Breast epithelium (tissue), 4 donors: ENCODE measurements around the gene RPH3AL. TPM values are rescaled to one million over a fixed set of nuclear protein-coding genes. Genes with fewer than 3 reads are reported as not detected.
A peak's percentile ranks its signal among the peaks of the same experiment; 100 is the strongest.

Source experiments
- DNase-seq, 2 donors: peaks; one replicate each; pipeline ENCODE4 v3.0.0-alpha.2; 2019; ENCODE audit warnings: low spot score in 2 of 2
- H3K27ac ChIP-seq, 2 donors: fragments of 200-600 bp; sonication (generic) in 1 of 2; one replicate each; pipeline ENCODE4 v1.5.1; 2016 to 2019; ENCODE audit warnings: mild to moderate bottlenecking in 1 of 2
- H3K27me3 ChIP-seq, 2 donors: fragments of 200-600 bp; sonication (generic) in 1 of 2; one replicate each; pipeline versions ENCODE4 v1.5.1 to v1.6.0; 2017 to 2019; ENCODE audit warnings: control low read depth in 1 of 2, mild to moderate bottlenecking in 1 of 2
- H3K36me3 ChIP-seq: fragments of 200-600 bp; one replicate; pipeline ENCODE4 v1.5.1; 2019
- H3K4me1 ChIP-seq, 2 donors: fragments of 200-600 bp; sonication (generic); one replicate each; pipeline ENCODE4 v1.5.1; 2016 to 2019; ENCODE audit warnings: control low read depth in 1 of 2
- H3K4me3 ChIP-seq, 3 donors: fragments of 200-600 bp; sonication (generic); 1 replicate in 2 of 3; 2 replicates in 1 of 3; pipeline ENCODE4 v1.5.1; 2016 to 2019; ENCODE audit warnings: mild to moderate bottlenecking in 3 of 3, moderate library complexity in 2 of 3
- H3K9me3 ChIP-seq, 2 donors: fragments of 200-600 bp; sonication (generic) in 1 of 2; one replicate each; pipeline ENCODE4 v1.5.1; 2016 to 2019; ENCODE audit warnings: control low read depth in 1 of 2
- POLR2A ChIP-seq: fragments of 450-650 bp; IDR thresholded peaks from one replicate; pipeline ENCODE4 v1.6.1; 2016; ENCODE audit warnings: antibody characterized with exemption, mild to moderate bottlenecking, moderate library complexity
- POLR2AphosphoS5 ChIP-seq, 3 donors: sonication (generic); formaldehyde crosslinking; IDR thresholded peaks; one replicate each; pipeline ENCODE4 v1.6.1; 2017; ENCODE audit warnings: antibody characterized with exemption in 3 of 3
- intact Hi-C: fragments of 100-400 bp; cut with DNase I; formaldehyde crosslinking; loops from one replicate; pipeline ENCODE4 v1.15.1; 2023; ENCODE audit warnings: low total_unique reads
- total RNA-seq, 3 donors: library from RNA; depleted of rRNA; stranded (reverse); fragments of >200 nt; gene quantifications; one replicate each; pipeline ENCODE4 v1.1.0, GENCODE V29; 2016
- TF ChIP-seq, protein P1 (sequence below), 3 donors: fragments of 450-650 bp; IDR thresholded peaks; one replicate each; pipeline ENCODE4 v1.5.1; 2016 to 2017; ENCODE audit warnings: antibody characterized with exemption in 3 of 3, mild to moderate bottlenecking in 3 of 3, moderate library complexity in 3 of 3

The RPH3AL gene
- total RNA-seq, 3 donors from 2014 or later = 9.6 to 15.7 (median 15.4) TPM

DNA sequence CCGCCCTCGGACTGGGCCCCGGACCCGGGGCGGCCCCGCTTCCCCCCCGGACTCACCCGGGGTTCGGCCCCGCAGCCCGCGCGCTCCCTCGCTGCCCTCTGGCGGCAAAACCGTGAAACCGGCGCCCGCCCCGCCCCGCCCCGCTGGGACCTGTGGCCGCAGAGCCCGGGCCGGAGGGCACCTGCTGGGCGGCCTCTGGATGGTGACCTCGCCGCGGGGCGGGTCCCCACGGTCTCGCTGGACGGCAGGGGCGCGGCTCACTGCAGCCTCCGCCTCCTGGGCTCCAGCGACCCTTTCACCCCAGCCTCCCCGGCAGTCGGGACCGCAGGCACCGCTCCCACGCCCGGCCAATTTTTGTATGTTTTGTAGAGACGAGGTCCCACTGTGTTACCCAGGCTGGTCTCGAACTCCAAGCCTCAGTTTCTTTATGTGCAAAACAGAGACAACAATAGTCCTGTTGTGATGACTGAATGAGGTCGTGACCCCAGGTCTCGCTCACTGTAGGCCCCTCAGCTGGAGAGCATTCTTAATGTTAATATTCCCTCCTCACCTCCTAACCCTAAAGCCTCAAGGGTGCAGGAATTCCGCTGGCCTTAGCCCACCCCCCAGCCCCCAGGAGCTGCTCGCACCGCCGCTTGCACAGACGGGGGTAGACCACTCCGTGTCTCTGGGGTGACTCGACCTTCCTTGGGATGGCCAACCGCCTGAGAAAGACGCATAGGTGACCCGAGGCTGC, 33.7 kb upstream of the RPH3AL start:
- TF ChIP-seq, protein P1, sequence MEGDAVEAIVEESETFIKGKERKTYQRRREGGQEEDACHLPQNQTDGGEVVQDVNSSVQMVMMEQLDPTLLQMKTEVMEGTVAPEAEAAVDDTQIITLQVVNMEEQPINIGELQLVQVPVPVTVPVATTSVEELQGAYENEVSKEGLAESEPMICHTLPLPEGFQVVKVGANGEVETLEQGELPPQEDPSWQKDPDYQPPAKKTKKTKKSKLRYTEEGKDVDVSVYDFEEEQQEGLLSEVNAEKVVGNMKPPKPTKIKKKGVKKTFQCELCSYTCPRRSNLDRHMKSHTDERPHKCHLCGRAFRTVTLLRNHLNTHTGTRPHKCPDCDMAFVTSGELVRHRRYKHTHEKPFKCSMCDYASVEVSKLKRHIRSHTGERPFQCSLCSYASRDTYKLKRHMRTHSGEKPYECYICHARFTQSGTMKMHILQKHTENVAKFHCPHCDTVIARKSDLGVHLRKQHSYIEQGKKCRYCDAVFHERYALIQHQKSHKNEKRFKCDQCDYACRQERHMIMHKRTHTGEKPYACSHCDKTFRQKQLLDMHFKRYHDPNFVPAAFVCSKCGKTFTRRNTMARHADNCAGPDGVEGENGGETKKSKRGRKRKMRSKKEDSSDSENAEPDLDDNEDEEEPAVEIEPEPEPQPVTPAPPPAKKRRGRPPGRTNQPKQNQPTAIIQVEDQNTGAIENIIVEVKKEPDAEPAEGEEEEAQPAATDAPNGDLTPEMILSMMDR (IDR thresholded peaks at IDR 0.05) = peak in 2 of 3 donors; percentile 39 to 64
- TF ChIP-seq POLR2A (no peak), POLR2AphosphoS5 (IDR thresholded peaks at IDR 0.05) (peak in 1 of 3 donors; percentile 26)
- H3K9me3 ChIP-seq = no peaks in the 10 kb centered on the region
- no peaks in the 10 kb centered on the region for H3K4me1 ChIP-seq
- H3K4me3 ChIP-seq = peak overlapping the region; percentile 49 to 86 (median 62)
- intact Hi-C loops = no loop called here
- H3K27ac ChIP-seq = peak overlapping the region in 1 of 2 donors; percentile 80
- H3K27me3 ChIP-seq = no peaks in the 10 kb centered on the region
- H3K36me3 ChIP-seq = no peaks in the 10 kb centered on the region
- peak; percentile 51 to 71 for DNase-seq

DNA sequence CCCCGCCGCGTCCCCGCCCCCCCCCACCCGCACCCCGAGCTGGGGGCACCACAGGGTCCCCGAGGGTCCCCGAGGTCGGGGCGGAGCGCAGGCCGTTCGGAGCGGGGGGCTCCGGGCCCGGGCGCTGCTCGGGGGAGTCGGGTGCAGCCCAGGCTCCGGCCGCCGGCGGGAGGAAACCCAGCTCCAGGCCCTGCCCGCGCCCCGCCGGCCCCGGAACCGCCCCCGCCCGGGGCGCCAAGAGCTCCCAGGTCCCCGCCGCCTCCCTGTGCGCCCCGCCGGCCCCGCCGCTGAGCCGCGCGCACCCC, 33.2 kb upstream of the RPH3AL start:
- H3K36me3 ChIP-seq = no peaks in the 10 kb centered on the region
- TF ChIP-seq, protein P1 (IDR thresholded peaks at IDR 0.05) = no peak
- no peak for TF ChIP-seq POLR2AphosphoS5 (IDR thresholded peaks at IDR 0.05)
- TF ChIP-seq POLR2A = no peak
- H3K4me3 ChIP-seq = peak overlapping the region; percentile 49 to 86 (median 62)
- intact Hi-C loops = no loop called here
- no peaks in the 10 kb centered on the region for H3K4me1 ChIP-seq
- DNase-seq = no peak
- H3K9me3 ChIP-seq = no peaks in the 10 kb centered on the region
- H3K27me3 ChIP-seq = no peaks in the 10 kb centered on the region
- H3K27ac ChIP-seq = peak overlapping the region in 1 of 2 donors; percentile 80

DNA sequence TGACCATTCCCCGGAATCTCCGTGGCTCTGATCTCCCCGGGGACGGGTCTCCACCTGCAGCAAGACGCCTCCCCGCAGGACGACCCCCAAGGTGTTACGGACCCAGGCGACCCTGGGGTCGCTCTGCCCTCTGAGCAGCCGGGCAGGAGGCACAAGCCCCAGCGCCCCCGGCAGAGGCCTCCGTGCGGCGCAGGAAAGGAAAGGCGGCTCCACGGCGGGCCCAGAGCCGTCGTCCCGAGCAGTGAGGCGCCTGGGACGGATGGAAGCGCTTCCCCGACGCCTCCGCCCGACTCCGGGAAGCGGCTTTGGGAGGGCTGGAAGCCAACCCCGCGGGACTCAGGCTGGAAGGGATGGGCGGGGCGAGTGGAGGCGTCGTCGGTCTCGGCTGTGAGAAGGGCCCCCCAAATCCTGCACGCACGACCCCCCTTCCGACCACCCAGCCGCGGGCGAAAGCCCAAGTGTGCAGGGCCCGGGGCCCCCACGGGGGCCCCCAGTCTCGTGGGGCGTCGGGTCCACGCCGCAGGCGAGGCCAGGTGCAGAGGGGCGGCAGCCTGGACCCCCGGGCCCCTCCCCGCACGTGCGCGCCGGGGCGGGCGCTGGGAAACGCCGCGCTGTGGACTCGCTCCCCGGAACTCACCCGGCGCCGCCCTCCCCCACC, 32.7 kb upstream of the RPH3AL start:
- Histone ChIP-seq H3K27me3 (no peaks in the 10 kb centered on the region), H3K4me3 (peak overlapping the region; percentile 49 to 86 (median 62)), H3K9me3 (no peaks in the 10 kb centered on the region), H3K27ac (peak overlapping the region in 1 of 2 donors; percentile 80), H3K36me3 (no peaks in the 10 kb centered on the region), H3K4me1 (no peaks in the 10 kb centered on the region)
- DNase-seq = no peak
- intact Hi-C loops = no loop called here
- TF ChIP-seq POLR2AphosphoS5 (IDR thresholded peaks at IDR 0.05) (peak in 1 of 3 donors; percentile 30), POLR2A (no peak)

DNA sequence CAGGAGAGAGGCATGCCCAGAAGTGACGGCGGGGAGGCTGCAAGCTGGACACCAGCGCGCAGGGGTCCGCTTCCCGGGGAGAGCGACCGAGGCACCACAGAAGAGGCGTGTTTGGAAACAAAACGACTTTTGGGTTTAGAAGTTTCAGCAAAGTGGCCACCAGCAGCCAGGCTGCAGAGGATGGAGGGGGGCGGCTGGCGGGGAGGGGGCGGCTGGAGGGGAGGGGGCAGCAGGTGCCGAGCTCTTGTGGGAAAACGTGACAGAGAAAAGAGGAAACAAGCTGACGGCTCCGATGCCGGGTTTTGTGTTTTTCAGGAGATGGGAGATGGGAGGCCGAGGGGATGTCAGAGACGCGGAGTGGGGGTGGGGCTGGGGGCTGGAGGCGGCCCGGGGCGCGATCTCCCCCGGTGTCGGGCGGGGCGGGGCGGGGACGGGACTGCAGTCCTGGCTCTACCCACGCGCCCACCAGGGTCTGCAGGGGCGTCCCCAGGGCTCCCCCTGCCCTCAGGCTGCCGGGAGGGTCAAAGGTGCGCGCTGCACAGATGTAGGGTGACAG, 32.1 kb upstream of the RPH3AL start:
- Histone ChIP-seq H3K4me1 (no peaks in the 10 kb centered on the region), H3K4me3 (peak overlapping the region; percentile 49 to 86 (median 62)), H3K27ac (peak overlapping the region in 1 of 2 donors; percentile 80), H3K9me3 (no peaks in the 10 kb centered on the region), H3K27me3 (no peaks in the 10 kb centered on the region), H3K36me3 (no peaks in the 10 kb centered on the region)
- intact Hi-C loops = no loop called here
- no peak for DNase-seq
- TF ChIP-seq POLR2A = no peak
- TF ChIP-seq, protein P1 (IDR thresholded peaks at IDR 0.05) = no peak
- TF ChIP-seq POLR2AphosphoS5 (IDR thresholded peaks at IDR 0.05) = no peak

DNA sequence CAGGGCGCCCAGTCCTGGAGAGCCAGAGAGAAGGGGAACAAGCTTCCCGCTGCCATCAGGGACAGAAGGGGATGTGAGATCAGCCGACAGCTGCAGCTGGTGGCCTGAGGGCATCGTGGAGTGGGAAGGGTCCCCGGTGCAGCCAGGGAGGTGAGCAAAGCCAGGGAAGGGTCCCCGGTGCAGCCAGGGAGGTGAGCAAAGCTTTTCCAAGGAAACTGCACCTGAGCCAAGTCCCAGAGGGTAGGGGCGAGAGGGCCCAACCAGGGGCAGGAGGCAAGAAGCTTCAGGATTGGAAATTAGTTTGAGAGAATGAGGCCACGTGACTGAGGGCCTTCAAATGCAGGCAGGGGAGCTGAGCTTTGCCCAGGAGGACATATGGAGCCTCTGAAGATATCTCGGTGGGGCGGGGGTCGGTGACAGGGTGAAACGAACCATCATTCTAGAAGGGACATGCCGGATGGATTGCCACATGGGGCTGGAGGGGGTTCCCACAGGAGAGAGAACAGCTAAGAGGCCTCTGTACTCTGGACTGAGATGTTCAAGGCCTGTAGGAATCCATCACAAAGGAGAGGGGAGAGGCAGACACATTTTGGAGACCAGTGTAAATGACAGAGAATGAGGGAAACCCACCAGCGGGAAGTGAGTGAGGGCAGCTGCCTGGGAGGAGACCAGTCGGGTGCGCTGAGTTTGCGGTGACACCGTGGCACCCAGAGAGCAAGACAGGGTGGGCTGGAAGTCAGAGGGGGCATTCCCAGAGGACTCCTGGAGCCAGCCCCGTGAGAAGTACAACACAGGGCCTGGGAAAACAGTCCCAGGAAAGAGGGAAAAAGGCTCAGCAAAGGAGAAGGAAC, 31.4 kb upstream of the RPH3AL start:
- DNase-seq = no peak
- peak overlapping the region in 1 of 2 donors; percentile 80 for H3K27ac ChIP-seq
- intact Hi-C loops = no loop called here

More for the DNA sequence above, 31.4 kb upstream of the RPH3AL start:
- no peaks in the 10 kb centered on the region for H3K27me3 ChIP-seq
- no peaks in the 10 kb centered on the region for H3K4me1 ChIP-seq
- no peaks in the 10 kb centered on the region for H3K9me3 ChIP-seq
- no peaks in the 10 kb centered on the region for H3K36me3 ChIP-seq
- H3K4me3 ChIP-seq = no peak overlapping the region
- TF ChIP-seq, protein P1 (IDR thresholded peaks at IDR 0.05) = no peak
- TF ChIP-seq POLR2AphosphoS5 (IDR thresholded peaks at IDR 0.05) = no peak
- no peak for TF ChIP-seq POLR2A
